Right lung (tissue), 10 donors: Measurements from ENCODE around the gene CSDE1. TPM values are rescaled to one million over a fixed set of nuclear protein-coding genes. Genes with fewer than 3 reads are reported as not detected.
"Not testable (repeated sequence)": the region's sequence is repeated elsewhere in the genome, so short reads cannot be mapped to it uniquely, and the experiment has no call there.

ENCODE experiments used
- DNase-seq, 2 donors: peaks; one replicate each; pipeline ENCODE4 v3.0.0-alpha.2; 2013
- long read RNA-seq, 8 donors: transcript quantifications; one replicate each; lab custom pipeline, GENCODE V29; 2026
- polyA plus RNA-seq, 5 donors: library from polyadenylated mRNA; unstranded; fragments of 120-200 nt; gene quantifications; one replicate each; pipeline versions ENCODE4 v1.2.1 to v1.2.3, GENCODE V29; 2013; ENCODE audit warnings: inconsistent platforms in 1 of 5, low replicate concordance in 1 of 5; ENCODE audit not compliant: insufficient read length in 5 of 5, insufficient read depth in 1 of 5

CSDE1 gene
- polyA plus RNA-seq, result 100 to 1,000 TPM; 342 to 485 (median 422) TPM
- long read RNA-seq, donor 1, full-length matches to known transcripts, result 72 of 160 reads
- long read RNA-seq, donor 1, partial matches to known transcripts, result 88 of 160 reads
- long read RNA-seq, donor 1, other reads (novel, unspliced or antisense), result 0 of 160 reads
- long read RNA-seq, donor 2, full-length matches to known transcripts, result 40 of 68 reads
- long read RNA-seq, donor 2, partial matches to known transcripts, result 23 of 68 reads
- long read RNA-seq, donor 2, other reads (novel, unspliced or antisense), result 5 of 68 reads
- long read RNA-seq, donor 3, full-length matches to known transcripts, result 53 of 90 reads
- long read RNA-seq, donor 3, partial matches to known transcripts, result 37 of 90 reads
- long read RNA-seq, donor 3, other reads (novel, unspliced or antisense), result 0 of 90 reads
- long read RNA-seq, donor 4, full-length matches to known transcripts, result 29 of 49 reads
- long read RNA-seq, donor 4, partial matches to known transcripts, result 20 of 49 reads
- long read RNA-seq, donor 4, other reads (novel, unspliced or antisense), result 0 of 49 reads
- long read RNA-seq, donor 5, full-length matches to known transcripts, result 72 of 207 reads
- long read RNA-seq, donor 5, partial matches to known transcripts, result 135 of 207 reads
- long read RNA-seq, donor 5, other reads (novel, unspliced or antisense), result 0 of 207 reads
- long read RNA-seq, donor 6, full-length matches to known transcripts, result 72 of 154 reads
- long read RNA-seq, donor 6, partial matches to known transcripts, result 77 of 154 reads
- long read RNA-seq, donor 6, other reads (novel, unspliced or antisense), result 5 of 154 reads
- long read RNA-seq, donor 7, full-length matches to known transcripts, result 71 of 98 reads
- long read RNA-seq, donor 7, partial matches to known transcripts, result 22 of 98 reads
- long read RNA-seq, donor 7, other reads (novel, unspliced or antisense), result 5 of 98 reads
- long read RNA-seq, donor 8, full-length matches to known transcripts, result 32 of 37 reads
- long read RNA-seq, donor 8, partial matches to known transcripts, result 5 of 37 reads
- long read RNA-seq, donor 8, other reads (novel, unspliced or antisense), result 0 of 37 reads

DNA sequence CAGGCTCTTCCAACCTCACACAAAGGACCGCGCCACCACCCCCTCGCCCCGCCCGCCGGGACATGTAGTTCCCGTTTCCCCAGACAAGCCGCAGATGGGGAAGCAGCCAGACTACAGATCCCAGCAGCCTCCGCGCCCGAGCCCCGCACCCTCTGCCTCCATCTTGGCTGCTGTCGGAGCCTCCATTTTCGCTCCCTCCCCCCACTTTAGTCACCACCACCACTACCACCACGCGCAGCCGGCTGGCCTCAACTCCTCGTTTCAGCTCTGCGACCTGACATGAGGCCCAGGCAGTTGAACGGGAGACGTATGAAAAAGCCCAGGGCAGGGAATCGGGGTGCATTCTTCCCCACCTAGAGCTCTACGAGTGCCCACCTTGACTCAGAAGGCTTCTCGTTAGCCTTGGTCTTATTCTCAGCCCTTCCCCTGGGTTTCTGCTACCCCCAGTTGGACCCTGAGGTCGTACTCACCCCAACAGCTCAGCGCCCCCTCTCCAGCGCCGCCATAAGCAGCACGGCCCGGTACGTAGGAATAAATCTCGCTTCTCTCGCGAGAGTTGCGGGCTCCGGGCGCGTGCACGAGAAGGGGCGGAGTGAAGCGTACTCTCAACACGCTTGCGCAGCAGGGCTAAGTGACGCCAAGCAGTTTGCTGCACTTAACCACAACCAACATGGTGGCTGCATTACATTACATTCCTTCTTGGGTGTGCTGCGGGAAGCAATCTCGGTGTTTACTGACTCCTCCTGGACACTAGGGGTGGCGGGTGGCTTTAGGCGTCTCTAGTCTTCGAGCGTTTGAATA, at the start of gene CSDE1:
Gene CSDE1 (minus strand): TSS at position 530 of the 801 bp plus-strand sequence. CDS start 18,094 bp downstream, outside the sequence.
- DNase-seq, result peak; percentile 96 to 98

DNA sequence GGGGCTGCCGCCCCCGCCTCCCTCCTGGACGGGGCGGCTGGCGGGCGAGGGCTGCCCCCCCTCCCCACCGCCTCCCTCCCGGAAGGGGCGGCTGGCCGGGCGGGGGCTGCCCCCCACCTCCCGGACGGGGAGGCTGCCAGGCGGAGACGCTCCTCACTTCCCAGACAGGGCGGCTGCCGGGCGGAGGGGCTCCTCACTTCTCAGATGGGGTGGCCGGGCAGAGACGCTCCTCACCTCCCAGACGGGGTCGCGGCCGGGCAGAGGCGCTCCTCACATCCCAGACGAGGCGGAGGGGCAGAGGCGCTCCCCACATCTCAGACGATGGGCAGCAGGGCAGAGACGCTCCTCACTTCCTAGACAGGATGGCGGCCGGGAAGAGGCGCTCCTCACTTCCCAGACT, 46.7 kb upstream of the CSDE1 start:
- not testable (repeated sequence) for DNase-seq

DNA sequence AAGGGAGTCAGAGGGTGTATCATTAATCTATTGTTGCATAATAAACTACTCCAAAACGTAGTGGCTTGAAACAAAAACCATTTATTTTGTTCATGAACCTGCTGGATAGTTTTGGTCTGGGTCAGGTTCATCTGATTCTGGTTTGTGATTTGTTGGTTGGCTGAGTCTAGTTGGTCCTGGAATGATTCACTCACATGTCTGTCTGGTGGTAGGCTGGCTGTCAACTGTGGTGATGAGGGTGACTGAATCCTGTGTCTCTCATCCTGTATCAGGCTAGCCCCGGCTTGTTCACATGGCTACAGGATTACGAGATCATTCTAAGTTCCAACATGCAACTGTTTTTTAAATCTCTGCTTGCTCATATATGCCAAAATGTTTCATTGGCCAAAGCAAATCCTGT, 45.2 kb upstream of the CSDE1 start:
- no peak for DNase-seq

GRCh38 chr1:114794038-114794437, 36.3 kb upstream of the CSDE1 start:
- DNase-seq, result no peak

- not testable (repeated sequence) for DNase-seq
Observed at GRCh38 chr1:114790581-114790980, 32.8 kb upstream of the CSDE1 start.

DNA sequence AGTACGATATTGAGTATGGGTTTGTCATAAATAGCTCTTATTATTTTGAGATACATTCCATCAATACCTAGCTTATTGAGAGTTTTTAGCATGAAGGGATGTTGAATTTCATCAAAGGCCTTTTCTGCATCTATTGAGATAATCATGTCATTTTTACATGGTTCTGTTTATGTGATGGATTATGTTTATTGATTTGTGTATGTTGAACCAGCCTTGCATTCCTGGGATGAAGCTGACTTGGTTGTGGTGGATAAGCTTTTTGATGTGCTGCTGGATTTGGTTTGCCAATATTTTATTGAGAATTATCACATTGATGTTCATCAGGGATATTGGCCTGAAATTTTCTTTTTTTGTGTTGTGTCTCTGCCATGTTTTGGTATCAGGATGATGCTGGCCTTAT, 28.7 kb upstream of the CSDE1 start:
- DNase-seq, result not testable (repeated sequence)

DNA sequence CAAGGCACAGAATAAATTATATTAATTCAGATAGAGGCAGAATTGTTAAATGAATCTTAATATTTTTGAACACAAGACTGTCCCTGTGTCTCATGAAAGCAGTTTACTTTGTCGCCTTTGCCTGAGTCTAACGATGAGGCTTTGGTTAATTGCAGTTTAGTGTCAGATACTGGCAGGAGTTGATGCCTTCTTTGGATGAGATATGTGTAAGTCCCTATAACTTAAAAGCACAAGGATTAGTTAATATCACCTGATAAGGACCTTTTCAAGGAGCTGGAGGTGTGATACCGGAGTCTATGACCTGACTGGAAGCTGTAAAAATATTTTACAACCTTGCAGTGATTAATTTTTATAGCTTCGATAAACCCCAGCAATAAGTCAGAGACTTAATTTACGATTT, 24.7 kb upstream of the CSDE1 start:
- DNase-seq, result no peak

DNA sequence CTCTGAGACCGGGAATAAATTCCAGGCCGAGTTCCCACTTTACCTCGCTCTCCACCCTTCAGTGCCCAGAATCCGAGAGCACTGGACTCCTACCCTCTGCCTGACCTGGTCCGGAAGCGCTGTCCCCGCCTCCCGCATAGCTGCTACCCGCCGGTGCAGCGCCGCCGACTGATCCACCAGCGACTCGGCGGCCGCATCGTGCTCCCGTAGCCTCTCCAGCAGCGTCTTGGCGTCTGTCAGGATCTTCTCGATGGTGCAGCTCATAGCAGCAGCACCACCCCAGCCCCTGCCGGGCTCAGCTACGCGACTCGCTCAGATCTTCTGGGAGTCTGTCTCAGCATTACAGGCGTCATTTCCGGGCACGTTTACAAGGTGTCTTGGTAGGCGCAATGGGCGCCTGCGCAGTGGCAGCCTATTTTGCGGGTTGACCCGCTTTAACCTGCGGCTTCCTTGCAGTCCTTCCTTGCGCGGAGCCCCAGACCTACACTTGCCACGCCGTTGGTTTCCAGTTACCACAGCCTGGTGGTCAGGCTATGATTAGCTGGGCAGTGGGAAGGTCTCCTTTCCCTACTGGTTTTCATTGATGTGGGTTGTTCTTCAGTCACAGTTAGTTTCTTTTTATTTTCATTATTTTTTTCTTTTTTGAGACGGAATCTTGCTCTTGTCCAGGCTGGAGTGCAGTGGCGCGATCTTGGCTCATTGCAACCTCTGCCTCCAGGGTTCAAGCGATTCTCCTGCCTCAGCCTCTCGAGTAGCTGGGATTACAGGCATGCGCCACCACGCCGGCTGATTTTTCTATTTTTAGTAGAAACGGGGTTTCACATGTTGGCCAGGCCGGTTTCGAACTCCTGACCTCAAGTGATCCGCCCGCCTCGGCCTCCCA, 22.8 kb upstream of the CSDE1 start, which contains the start of gene SIKE1:
Gene SIKE1 (minus strand): TSS at position 342 of the 883 bp plus-strand sequence. CDS start 78 bp downstream, at position 264.
- peak; percentile 89 to 91 for DNase-seq

DNA sequence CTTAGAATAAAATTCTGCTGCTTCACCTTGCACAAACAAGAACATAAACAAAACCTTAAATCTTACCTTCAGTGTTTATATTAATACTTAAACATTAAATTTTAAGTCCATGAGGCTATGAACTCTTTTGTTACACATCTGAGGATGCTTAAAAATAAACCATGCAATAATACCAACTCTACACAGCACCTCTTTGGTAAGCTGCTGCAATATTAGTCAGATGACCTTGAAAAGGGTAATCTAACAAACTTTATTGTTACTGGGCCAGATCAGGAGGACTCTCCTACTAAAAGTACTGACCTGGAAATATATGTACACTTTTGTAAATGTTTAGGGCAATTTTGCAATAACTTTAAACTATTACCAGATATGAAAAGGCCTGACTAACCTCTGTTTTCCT, 21.9 kb upstream of the CSDE1 start:
- DNase-seq, result no peak

DNA sequence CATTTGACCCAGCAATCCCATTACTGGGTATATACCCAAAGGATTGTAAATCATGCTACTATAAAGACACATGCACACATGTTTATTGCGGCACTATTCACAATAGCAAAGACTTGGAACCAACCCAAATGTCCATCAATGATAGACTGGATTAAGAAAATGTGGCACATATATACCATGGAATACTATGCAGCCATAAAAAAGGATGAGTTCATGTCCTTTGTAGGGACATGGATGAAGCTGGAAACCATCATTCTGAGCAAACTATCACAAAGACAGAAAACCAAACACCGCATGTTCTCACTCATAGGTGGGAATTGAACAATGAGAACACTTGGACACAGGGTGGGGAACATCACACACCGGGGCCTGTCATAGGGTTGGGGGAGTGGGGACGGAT, 18.9 kb upstream of the CSDE1 start:
- DNase-seq, result not testable (repeated sequence)

DNA sequence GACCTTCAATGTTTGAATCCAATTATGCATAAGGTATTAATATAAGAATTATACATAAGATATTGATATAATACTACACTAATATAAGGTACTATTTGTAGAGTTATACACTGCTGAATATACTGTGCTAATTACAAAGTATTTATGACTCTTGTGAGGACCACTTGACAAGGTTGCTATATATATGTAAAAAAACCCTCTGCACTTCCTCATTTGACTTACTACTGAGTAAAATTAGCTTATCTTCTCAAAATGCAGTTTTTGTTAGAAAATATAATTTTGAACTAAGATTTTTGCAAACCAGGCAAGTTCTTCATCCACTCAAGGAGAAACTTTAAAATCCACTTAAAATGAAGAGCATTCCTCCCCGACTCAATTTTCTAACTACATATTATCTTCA, 14.2 kb upstream of the CSDE1 start:
- DNase-seq, result no peak

DNA sequence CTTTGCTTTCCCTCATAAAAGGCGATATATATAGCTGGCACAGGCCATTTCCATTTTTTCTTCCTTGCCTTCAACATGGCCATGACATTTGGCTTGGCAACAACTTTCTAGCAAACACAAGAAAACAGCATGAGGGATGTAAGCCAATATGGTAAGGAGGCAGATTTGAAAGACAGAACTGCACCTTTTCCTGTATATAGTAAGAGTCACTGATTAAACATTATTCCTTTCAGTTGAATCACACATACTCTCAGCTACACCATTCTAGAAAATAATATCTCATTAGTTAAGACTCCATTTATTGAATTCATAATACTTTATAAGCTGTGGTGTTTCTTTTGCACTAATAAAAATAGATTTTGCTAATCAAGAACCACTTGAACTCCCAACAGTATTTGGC, 13.2 kb upstream of the CSDE1 start:
- DNase-seq, result no peak

- DNase-seq, result no peak
Observed at GRCh38 chr1:114764689-114765088, 6.9 kb upstream of the CSDE1 start.

- no peak for DNase-seq
Observed at GRCh38 chr1:114758256-114758832, 560 bp upstream of the CSDE1 start.

DNA sequence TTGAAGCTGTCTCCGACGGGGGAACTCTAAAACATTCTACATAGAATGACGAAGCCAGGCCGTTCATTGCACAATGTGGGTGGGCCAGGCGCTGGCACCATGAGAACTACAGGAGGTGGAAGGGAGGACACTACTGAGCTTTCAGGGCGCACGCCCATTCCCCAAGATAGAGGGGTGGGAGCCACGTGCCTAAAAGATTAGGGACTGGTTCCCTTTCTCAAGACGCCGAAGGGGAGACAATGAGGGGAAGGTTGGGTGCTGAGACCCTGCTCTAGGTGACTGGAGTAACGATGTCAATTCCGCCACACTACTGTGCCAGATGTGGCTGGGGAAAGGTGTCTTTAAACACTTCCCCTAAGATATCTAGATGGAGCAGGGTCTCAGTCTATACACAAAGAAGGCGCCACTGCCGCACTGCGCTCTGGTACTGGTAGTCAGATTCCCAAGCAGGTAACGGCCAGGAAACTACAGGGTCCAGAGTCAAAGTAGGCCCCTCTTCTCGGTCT, 782 bp downstream of the CSDE1 start:
- peak in 1 of 2 donors; percentile 21 for DNase-seq

GRCh38 chr1:114756009-114756892, 1.5 kb downstream of the CSDE1 start:
- no peak for DNase-seq

DNA sequence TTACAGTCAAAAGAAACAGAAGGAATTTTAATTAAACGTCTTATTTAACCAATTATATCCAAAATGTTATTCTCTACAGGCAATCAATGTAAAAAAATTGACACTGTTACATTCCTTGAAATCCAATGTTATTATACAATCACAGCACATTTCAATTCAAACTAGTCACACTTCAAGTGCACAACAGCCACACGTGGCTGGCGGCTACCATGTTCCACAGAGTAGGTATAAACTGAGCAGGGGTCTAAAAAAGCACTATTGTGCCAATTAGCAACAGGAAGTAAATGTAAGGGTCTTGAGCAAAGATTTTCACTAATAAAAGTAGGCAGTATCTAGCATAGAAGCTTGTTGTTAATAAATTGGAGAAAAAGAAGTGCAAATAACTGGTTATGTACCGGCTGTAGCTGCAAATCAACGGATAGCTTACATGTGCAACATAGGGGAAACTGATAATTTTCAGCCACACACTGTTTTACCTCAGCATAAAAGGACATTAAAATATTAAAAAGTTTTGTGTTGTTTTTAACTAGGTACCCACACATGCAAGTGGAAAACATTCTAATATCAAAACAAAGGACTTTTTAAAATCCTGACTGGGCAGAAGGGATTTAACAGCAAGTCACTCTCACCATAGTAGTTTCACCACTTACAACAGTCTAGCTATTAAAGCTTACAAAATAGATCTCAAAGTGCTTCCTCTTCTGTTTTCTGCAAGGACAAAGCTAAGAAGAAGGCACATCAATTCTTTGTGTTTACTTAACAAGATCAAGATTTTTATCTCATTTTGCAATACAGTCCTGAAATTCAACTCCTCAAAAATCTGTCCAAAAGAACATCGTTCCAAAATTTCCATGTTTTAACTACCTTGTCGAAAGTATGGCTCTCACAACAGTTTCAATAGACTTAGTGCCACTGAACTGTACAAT, 2.5 kb downstream of the CSDE1 start:
- no peak for DNase-seq
